ENCODE results near the gene MTIF3.

MTIF3 gene

DNA sequence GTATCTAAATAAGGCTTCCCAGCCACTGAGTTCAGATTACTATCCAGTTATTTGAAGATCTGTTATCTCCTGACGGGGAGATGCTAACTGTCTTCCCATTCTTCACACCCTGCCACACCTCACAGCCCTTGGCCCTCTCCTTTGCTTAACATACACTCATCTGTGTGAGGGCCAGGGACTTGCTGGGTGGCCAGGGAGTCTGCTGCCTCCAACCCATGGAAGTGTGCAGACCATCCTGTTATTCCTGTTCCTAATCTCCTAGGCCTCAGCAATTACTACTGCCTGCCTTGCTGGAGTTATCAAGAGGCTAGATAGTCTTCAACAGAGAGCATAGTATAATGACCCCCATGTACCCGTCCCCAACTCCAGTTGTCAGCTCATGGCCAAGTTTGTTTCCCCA, 62.1 kb downstream of the MTIF3 start (continued):
- TF ChIP-seq, protein P1, sequence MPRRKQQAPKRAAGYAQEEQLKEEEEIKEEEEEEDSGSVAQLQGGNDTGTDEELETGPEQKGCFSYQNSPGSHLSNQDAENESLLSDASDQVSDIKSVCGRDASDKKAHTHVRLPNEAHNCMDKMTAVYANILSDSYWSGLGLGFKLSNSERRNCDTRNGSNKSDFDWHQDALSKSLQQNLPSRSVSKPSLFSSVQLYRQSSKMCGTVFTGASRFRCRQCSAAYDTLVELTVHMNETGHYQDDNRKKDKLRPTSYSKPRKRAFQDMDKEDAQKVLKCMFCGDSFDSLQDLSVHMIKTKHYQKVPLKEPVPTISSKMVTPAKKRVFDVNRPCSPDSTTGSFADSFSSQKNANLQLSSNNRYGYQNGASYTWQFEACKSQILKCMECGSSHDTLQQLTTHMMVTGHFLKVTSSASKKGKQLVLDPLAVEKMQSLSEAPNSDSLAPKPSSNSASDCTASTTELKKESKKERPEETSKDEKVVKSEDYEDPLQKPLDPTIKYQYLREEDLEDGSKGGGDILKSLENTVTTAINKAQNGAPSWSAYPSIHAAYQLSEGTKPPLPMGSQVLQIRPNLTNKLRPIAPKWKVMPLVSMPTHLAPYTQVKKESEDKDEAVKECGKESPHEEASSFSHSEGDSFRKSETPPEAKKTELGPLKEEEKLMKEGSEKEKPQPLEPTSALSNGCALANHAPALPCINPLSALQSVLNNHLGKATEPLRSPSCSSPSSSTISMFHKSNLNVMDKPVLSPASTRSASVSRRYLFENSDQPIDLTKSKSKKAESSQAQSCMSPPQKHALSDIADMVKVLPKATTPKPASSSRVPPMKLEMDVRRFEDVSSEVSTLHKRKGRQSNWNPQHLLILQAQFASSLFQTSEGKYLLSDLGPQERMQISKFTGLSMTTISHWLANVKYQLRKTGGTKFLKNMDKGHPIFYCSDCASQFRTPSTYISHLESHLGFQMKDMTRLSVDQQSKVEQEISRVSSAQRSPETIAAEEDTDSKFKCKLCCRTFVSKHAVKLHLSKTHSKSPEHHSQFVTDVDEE (CRISPR knock-in tag; IDR thresholded peaks at IDR 0.05), result no peak
